Caco-2 (cell line): ENCODE data around the gene WNT5A. TPM values are rescaled to one million over a fixed set of nuclear protein-coding genes. Genes with fewer than 3 reads are reported as not detected.

ENCODE experiments used
- BruUV-seq: library from RNA; stranded (reverse); fragments of 400-500 nt; replicated peaks from 2 replicates; lab custom pipeline; 2021; lab: Mats Ljungman, UMichigan
- CTCF ChIA-PET: fragments of 300-600 bp; sonication (Branson Sonifier 250); formaldehyde crosslinking; loops from one replicate; lab custom pipeline; 2022; ENCODE audit warnings: antibody characterized with exemption; lab: Charles Lee
- POLR2A ChIA-PET: fragments of 300-600 bp; sonication (Branson Sonifier 250); formaldehyde crosslinking; loops from one replicate; lab custom pipeline; 2022; ENCODE audit warnings: antibody characterized with exemption; lab: Charles Lee
- DNase-seq, 2 experiments: peaks; one replicate each; pipeline versions ENCODE4 v3.0.0 to v3.0.0-alpha.2; 2020 to 2022
- H3K27me3 ChIP-seq: replicated peaks from 2 replicates; pipeline ENCODE4 v1.6.0; 2011; ENCODE audit warnings: low read length; ENCODE audit not compliant: control insufficient read depth, insufficient read depth
- H3K36me3 ChIP-seq: 2 replicates; pipeline ENCODE4 v1.5.1; 2011; ENCODE audit warnings: low read length; ENCODE audit not compliant: control insufficient read depth, insufficient read depth
- H3K4me1 ChIP-seq: fragments of 250-450 bp; sonication (Bioruptor Pico); 2 replicates; pipeline ENCODE4 v1.5.1; 2020; ENCODE audit warnings: mild to moderate bottlenecking
- H3K4me3 ChIP-seq: 2 replicates; pipeline ENCODE4 v1.5.1; 2011; ENCODE audit warnings: low read depth, mild to moderate bottlenecking, control low read depth, low read length
- H3K9me3 ChIP-seq: fragments of 250-450 bp; sonication (Bioruptor Pico); 2 replicates; pipeline ENCODE4 v1.5.1; 2020; ENCODE audit warnings: mild to moderate bottlenecking, moderate library complexity
- H3K27ac Mint-ChIP-seq: one replicate; pipeline ENCODE4 v1.8.0; 2022; ENCODE audit warnings: mixed read lengths; ENCODE audit not compliant: unreplicated experiment
- H3K27me3 Mint-ChIP-seq: one replicate; pipeline ENCODE4 v1.8.0; 2022; ENCODE audit warnings: mixed read lengths; ENCODE audit not compliant: insufficient read depth, unreplicated experiment
- H3K36me3 Mint-ChIP-seq: one replicate; pipeline ENCODE4 v1.8.0; 2022; ENCODE audit warnings: mild to moderate bottlenecking, mixed read lengths; ENCODE audit not compliant: insufficient read depth, unreplicated experiment
- H3K4me1 Mint-ChIP-seq: one replicate; pipeline ENCODE4 v1.8.0; 2022; ENCODE audit warnings: low read depth, mixed read lengths; ENCODE audit not compliant: unreplicated experiment
- H3K4me3 Mint-ChIP-seq: one replicate; pipeline ENCODE4 v1.8.0; 2022; ENCODE audit warnings: mild to moderate bottlenecking, moderate library complexity, mixed read lengths; ENCODE audit not compliant: unreplicated experiment
- H3K9me3 Mint-ChIP-seq: one replicate; pipeline ENCODE4 v1.8.0; 2022; ENCODE audit warnings: mixed read lengths; ENCODE audit not compliant: unreplicated experiment
- CTCF ChIP-seq, 2 experiments: fragments of 200-600 bp in 1 of 2; IDR thresholded peaks; 1 replicate in 1 of 2; 2 replicates in 1 of 2; pipeline versions ENCODE4 v1.5.1 to v1.8.0; 2011 to 2022; ENCODE audit warnings: antibody characterized with exemption in 1 of 2, control low read depth in 1 of 2, inconsistent platforms in 1 of 2, low read depth in 1 of 2, low read length in 1 of 2, mild to moderate bottlenecking in 1 of 2, moderate library complexity in 1 of 2; ENCODE audit not compliant: insufficient read depth in 1 of 2, severe bottlenecking in 1 of 2, unreplicated experiment in 1 of 2
- intact Hi-C: fragments of 100-400 bp; cut with micrococcal nuclease; formaldehyde crosslinking; loops from one replicate; pipeline ENCODE4 v1.10.0; 2022; ENCODE audit not compliant: unreplicated experiment
- total RNA-seq: library from RNA; stranded (reverse); gene quantifications from 2 replicates; pipeline ENCODE4 v1.2.3, GENCODE V29; 2022

WNT5A gene
- total RNA-seq, 1 experiment from 2014 or later, result 8.8 TPM

DNA sequence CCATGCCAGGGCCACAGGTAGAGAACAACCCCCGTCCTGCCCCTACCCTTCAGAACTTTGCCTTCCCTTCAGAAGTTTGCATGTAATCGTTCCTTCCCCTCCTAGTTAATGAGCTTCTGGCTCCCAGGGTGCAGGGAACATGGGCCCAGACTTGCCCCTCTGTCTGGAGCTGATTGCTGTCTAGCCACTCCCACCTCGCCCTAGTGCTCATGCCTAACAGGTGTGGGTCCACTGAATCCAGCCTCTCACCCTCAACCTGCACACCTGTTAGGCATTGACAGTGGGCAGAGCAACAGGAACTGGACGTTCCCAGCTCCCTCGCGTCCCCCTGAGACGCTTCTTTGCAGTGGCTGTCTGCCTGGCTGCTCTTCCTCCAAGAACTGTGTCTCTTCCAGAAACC lies 40.3 kb downstream of the WNT5A start:
- BruUV-seq, result no TSS peak
- peaks cover 17% of the 10 kb centered on the region for H3K4me1 Mint-ChIP-seq
- H3K4me1 ChIP-seq, result peaks cover 14% of the 10 kb centered on the region
- peak overlapping the region; percentile 55 for H3K27ac Mint-ChIP-seq
- no peaks in the 10 kb centered on the region for H3K27me3 ChIP-seq
- POLR2A ChIA-PET, result no interaction called here
- H3K9me3 ChIP-seq, result no peaks in the 10 kb centered on the region
- no peaks in the 10 kb centered on the region for H3K9me3 Mint-ChIP-seq
- intact Hi-C loops, result no loop called here
- no peaks in the 10 kb centered on the region for H3K36me3 ChIP-seq
- H3K4me3 ChIP-seq, result no peak overlapping the region
- H3K36me3 Mint-ChIP-seq, result no peaks in the 10 kb centered on the region
- H3K4me3 Mint-ChIP-seq, result peak overlapping the region; percentile 22
- no peaks in the 10 kb centered on the region for H3K27me3 Mint-ChIP-seq
- no peak for TF ChIP-seq CTCF (IDR thresholded peaks at IDR 0.05; ENCODE audit: insufficient read depth in 1 of 2, low read depth in 1 of 2, low read length in 1 of 2, severe bottlenecking in 1 of 2, unreplicated experiment in 1 of 2)
- CTCF ChIA-PET, result no interaction called here
- no peak for DNase-seq

DNA sequence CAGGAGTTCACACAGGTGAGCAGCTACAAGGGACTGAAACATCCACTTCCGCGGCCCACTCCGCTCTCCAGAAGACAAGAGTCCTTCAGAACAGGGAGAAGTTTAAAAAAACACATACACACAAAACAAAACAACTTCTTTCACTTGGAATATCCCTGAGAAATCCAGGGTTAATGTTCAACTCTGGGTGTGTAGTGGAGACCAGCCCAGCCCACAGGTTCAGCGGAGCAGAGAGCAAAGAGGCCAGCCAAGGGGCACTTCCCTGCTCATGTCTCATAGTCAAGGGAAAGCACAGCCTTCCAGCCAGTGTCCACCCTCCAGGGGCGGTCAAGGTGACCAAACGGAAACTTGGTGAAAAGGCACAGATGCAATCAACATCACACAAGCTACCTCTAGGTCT lies 41.6 kb downstream of the WNT5A start:
- intact Hi-C loops, result no loop called here
- H3K27ac Mint-ChIP-seq, result no peak overlapping the region
- ChIA-PET CTCF (no interaction called here), POLR2A (no interaction called here)
- Histone ChIP-seq H3K27me3 (no peaks in the 10 kb centered on the region), H3K9me3 (no peaks in the 10 kb centered on the region), H3K4me1 (peaks cover 14% of the 10 kb centered on the region), H3K36me3 (no peaks in the 10 kb centered on the region), H3K4me3 (no peak overlapping the region)
- H3K27me3 Mint-ChIP-seq, result no peaks in the 10 kb centered on the region
- peak; percentile 48 to 52 for DNase-seq
- peaks cover 17% of the 10 kb centered on the region for H3K4me1 Mint-ChIP-seq
- no peaks in the 10 kb centered on the region for H3K9me3 Mint-ChIP-seq
- no peak overlapping the region for H3K4me3 Mint-ChIP-seq
- TF ChIP-seq CTCF (IDR thresholded peaks at IDR 0.05; ENCODE audit: insufficient read depth in 1 of 2, low read depth in 1 of 2, low read length in 1 of 2, severe bottlenecking in 1 of 2, unreplicated experiment in 1 of 2), result no peak
- no peaks in the 10 kb centered on the region for H3K36me3 Mint-ChIP-seq
- no TSS peak for BruUV-seq

DNA sequence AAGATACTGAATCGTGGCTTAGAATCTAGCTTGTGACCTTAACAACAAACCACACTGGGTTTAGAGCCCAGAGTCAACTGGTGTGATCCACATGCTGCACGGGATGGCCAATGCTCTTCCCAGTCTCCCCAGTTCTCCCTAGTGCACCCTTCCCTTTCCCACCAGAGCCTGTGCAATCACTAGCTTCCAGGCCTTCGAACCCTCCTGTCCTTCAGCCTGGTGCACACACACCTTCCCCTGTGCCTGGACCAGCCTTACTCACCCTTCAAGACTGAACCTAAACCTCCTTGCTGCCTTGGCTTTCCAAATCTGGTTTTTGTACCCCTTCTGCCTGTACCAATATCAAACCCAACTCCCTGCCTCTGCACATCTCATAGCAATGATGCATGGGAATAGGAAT lies 43.8 kb downstream of the WNT5A start:
- Mint-ChIP-seq H3K9me3 (no peaks in the 10 kb centered on the region), H3K27ac (peak overlapping the region; percentile 26), H3K27me3 (no peaks in the 10 kb centered on the region), H3K36me3 (no peaks in the 10 kb centered on the region), H3K4me3 (no peak overlapping the region), H3K4me1 (peaks cover 9% of the 10 kb centered on the region)
- Histone ChIP-seq H3K36me3 (no peaks in the 10 kb centered on the region), H3K4me3 (no peak overlapping the region), H3K4me1 (peaks cover 4% of the 10 kb centered on the region; the same call in 1 of the 2 replicates), H3K9me3 (no peaks in the 10 kb centered on the region), H3K27me3 (no peaks in the 10 kb centered on the region)
- POLR2A ChIA-PET, result no interaction called here
- no peak for DNase-seq
- CTCF ChIA-PET, result no interaction called here
- intact Hi-C loops, result no loop called here
- no peak for TF ChIP-seq CTCF (IDR thresholded peaks at IDR 0.05; ENCODE audit: insufficient read depth in 1 of 2, low read depth in 1 of 2, low read length in 1 of 2, severe bottlenecking in 1 of 2, unreplicated experiment in 1 of 2)
- BruUV-seq, result no TSS peak
